ENCODE data around the gene CTSE.

GRCh38 chr1:205994346-205994745 is 29.3 kb downstream of the CTSE start:
- TF ChIP-seq CTCF (IDR thresholded peaks at IDR 0.05) (no peak), POLR2A (IDR thresholded peaks at IDR 0.05) (no peak), EP300 (IDR thresholded peaks at IDR 0.05) (no peak)

Data from ovary (tissue), 3 donors.